HG03280 (cell line): Measurements from ENCODE around the gene STARD5.

Source experiments
- ATAC-seq: cut with Tn5 transposase; IDR thresholded peaks from one replicate; pipeline ENCODE4 v1.9.1; 2021; ENCODE audit warnings: mild to moderate bottlenecking, moderate library complexity; ENCODE audit not compliant: unreplicated experiment

STARD5 gene

DNA sequence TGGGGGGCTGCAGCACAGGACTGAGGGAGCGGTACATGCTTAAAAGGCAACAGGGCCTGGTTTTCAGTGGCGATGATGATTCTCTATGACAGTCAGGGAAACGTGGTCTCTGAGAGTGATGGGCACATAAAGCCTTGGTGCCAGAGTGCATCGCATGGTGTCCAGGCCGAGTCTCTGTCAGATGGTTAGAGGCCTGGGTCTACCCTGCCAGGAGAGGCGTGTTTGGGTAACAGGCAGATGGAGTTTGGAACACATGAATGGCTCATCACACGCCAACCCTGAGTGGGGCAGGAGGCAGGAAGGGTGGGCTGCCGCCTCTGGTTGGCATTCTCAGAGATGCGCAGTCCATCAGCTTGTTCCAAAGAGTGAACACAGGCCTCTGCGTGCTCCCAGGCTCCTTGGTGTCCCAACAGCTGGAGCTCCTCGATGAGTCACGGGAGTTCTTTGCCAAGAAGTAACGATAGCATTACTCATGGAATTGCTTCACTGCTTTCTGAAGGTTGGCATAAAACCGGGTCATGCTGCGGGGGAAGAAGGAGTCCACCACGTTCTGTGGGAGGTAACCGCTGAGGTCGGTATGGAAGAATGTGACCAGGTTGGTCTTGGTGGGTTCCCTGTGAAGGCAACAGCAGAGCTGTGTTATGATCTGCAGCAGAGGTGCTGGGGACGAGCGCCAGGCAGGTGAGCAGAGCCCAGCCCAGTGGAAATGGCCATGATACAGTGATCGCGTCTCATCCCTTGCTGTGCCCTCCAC lies 11.0 kb downstream of the STARD5 start:
- ATAC-seq: no peak

DNA sequence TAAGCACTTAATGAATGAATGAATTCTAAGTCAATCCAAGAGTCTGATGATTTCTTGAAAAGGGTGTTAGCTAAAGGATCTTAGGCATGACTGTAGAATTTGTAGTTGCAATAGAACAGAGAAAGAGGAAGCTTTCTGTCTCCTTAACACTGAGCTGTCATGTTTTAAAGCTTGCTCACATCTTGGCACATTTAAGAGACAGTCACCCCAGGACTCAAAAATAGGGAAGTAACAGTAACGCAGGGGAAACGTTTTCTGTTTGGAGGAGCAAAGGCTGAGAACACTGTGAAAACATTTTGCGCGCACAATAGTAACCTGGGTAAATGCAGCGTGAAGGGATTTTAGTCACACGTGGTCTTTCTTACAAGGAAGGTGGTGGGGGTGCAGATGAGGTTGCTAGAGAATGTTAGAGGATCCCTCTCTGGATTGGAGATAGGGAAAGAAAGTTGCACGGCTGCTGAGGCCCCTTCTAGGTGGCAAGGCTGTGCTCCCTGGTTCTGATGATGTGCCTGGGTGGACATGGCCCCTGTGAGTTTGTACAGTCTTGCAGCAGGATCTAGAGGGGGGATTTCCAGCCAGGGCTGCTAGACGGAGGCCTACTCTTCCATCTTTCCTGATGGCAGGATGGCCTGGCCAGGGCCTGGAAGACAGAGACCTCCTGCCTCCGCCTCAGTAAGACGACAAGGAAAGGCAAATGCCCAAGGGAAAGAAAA lies 12.0 kb downstream of the STARD5 start:
- ATAC-seq: no peak

DNA sequence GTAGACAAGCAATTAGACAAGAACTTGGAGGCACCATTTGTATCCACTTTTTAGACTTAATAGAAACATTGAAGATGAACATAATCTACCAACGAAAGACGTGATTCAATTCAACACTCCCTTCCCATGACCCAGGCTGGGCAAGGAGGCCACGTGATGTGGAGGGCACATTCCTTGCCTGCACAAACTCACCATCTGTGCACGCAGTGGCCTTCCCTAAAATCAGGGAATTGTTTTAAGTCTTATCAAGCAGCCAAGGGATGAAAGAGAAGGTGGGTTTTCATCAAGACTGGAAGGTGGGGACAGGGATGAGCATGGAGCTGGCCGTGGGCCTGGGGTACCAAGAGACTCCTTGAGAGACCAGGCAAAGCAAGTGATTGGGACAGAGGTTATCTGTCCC lies 13.5 kb downstream of the STARD5 start:
- ATAC-seq: no peak

DNA sequence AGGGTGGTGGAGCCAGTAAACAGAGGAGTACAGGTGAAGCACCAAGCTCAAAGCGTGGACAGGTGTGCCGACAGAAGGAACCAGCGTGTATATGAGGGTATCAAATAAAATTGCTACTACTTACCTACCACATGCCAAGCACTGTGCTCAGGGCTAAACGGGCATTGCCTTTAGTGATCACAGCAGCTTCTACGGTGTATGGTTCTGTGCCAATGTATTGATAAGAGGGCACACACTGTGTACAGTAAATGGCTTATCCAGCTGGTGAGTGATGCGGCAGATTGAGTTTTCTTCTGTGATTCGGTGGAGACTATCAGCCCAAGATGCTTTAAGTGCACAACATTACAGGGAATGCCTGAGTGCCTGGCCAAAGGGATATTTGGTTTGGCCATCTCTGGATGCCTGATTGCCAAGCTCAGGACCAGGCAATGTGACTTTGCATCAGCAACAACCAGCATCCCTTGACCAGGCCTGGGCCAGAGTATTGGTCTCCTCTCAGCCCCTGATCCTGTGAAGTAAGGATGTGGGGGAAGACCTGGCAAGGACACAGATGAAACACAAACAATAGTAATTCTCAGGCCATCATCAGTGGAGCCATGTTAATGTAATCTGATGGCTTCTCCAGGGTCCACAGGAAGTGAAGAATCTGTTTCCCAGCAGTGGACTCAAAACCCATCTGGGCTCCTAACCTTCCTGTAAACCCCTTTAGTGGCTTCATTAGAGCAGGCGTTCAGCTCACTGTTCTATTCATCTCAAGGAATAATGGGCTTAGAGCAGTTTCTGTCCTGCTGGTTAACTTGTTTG lies 14.1 kb downstream of the STARD5 start:
- no peak for ATAC-seq

DNA sequence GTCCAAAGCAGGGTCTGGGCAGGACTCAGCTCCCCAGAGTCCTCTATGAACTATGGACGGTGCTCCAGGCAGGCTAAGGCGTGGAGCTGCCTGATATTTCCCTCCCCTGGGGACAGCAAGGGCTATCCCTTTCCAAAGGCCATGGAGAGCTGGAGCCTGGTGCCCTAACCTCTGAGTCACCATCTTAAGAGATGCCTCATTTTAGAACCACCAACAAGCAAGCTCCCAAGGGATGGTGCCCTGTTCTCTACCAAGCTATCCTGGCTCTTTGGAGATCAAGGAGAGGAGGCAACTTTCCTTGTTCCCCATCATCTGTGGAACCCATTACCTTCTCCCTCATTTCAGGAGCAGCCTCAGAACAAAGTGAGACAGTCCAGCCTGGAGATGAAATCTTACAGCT lies 15.7 kb downstream of the STARD5 start:
- ATAC-seq: no peak

DNA sequence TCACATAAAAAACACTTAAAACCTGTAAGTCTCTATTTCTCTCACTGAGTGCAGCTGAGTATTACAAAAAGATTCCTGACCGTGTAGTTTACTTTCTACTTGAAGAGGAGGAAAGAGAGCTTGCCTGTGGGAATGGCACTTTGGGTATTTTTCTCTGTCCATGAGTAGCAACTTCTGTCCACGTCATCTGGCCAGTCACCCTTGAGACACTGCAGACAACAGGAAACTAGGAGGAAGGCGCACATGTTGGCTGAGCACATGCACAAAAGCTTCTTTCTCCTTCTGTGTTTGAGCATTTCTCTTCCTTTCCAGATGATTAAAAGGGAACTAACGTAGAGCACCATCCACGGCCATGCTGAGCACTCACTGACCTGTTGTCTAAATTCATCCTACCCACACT lies 19.7 kb downstream of the STARD5 start:
- ATAC-seq: no peak

DNA sequence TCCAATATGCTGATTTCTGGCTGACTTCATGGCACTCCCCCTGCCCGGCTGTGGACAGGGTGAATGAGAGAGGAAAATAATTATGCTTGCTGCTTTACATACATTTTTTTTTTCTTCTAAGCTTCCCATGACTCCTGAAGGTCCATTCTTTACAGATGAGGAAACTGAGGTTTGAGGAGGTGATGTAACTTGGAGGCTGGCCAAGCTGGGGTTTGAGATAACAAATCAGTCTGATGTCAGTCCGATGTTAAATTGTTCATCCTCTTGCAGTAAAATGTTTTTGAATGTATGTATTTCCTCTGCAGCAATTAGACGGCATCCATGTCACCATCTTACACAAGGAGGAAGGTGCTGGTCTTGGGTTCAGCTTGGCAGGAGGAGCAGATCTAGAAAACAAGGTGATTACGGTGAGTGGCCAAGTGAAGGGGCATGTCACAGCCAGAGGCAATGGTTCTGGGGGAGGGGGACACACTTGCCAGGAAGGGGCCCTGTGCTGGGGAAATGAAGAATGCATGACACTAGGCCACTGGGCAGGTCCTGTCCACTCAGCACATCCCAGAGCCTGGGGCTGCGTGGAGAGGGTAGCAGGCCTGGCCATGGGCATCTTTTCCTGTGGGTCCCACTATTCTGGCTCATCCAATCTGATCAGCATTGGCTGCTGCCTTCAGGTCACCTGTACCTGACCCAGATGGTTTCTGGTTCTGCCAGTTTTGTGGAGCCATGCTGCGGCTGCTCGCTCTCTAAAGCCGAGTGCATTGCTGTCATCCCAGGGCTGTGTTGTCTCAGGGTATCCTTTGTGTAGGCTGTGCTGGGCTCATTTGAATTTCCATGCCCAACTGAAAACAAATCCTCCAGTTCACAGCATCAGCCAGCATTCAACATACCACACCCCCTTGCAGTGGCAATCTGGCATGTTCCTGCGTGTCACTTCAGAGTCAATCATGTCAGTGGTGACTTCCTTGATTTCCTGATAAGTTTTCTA lies 20.4 kb downstream of the STARD5 start:
- no peak for ATAC-seq

DNA sequence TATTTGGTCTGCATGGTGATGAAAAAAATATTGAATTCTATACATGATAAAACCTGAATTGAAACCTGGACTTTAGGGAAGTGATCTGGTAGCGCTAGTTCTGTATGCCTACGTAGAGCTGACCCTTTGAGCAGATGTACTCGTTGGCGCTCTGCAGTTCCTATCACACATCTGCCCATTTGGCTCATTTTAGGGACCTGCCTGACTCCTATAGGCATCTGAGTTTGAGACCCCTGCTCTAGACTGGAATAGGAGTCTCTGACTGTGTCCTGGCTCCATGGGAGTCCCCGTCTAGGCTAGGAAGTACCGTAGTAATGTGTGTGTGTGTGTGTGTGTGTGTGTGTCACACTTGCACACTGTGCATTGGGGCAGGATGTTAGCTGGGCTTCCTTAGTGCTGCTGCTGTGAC lies 21.2 kb downstream of the STARD5 start:
- ATAC-seq: no peak

DNA sequence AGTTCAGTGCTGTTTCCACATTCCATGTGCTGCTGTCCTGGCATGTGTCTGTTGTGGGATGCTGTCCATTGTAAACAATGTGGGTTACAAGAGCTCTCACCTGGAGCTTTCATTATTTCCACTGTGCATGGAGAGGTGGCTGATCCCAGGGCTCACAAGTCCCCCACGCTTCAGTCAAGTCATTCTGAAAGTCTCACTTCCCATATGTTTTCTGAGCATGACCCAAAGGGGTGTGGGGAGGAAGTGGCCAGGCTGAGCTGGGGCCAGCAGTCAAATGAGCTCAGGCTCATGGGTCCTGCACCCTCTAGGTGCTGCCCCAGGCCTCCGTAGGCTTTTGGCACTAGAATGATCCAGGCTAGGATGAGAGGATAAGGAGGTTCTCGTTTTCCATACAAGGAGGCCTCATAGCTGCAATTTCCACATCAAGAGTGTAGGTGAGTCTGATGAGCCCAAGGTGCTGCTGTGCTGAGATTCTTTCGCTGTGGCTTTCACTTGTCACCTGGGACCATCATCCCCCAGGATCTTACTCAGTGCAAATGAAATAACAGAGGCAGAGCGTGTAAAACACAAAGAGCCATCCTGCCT lies 22.0 kb downstream of the STARD5 start:
- ATAC-seq: peak; percentile 68

DNA sequence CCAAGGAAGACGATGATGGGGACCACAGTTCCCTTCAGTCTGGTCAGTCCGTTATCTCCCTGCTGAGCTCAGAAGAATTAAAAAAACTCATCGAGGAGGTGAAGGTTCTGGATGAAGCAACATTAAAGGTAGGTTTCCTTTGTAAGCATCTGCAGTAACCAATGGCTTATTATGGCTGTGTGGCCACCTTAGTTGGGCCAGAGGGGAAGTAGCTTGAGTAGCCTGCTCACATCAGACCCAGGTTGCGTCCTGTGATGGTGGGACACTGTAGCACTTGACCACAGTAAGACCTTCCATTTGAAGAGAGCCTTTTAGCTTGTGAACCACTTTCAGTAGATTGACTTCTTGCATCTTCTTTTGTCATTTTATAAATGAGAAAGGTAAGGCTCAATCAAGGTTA lies 22.6 kb downstream of the STARD5 start:
- ATAC-seq: no peak

DNA sequence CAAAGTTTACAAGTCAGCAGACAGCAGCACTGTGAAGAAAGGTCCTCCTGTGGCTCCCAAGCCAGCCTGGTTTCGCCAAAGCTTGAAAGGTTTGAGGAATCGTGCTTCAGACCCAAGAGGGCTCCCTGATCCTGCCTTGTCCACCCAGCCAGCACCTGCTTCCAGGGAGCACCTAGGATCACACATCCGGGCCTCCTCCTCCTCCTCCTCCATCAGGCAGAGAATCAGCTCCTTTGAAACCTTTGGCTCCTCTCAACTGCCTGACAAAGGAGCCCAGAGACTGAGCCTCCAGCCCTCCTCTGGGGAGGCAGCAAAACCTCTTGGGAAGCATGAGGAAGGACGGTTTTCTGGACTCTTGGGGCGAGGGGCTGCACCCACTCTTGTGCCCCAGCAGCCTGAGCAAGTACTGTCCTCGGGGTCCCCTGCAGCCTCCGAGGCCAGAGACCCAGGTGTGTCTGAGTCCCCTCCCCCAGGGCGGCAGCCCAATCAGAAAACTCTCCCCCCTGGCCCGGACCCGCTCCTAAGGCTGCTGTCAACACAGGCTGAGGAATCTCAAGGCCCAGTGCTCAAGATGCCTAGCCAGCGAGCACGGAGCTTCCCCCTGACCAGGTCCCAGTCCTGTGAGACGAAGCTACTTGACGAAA lies 24.2 kb downstream of the STARD5 start:
- ATAC-seq: no peak

DNA sequence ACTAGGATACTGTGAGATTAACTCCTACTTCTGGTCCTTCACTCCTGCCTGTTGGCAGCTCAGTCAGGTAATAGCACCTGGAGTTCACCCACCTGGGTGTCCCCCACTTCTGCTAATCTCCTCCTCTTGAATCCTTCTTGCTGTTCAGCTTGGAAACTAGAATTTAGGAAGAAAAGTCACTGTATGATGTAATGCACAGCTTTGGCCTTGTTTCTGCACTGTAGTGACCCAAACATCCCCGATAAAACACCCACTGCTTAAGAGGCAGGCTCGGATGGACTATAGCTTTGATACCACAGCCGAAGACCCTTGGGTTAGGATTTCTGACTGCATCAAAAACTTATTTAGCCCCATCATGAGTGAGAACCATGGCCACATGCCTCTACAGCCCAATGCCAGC lies 24.8 kb downstream of the STARD5 start:
- ATAC-seq: no peak

DNA sequence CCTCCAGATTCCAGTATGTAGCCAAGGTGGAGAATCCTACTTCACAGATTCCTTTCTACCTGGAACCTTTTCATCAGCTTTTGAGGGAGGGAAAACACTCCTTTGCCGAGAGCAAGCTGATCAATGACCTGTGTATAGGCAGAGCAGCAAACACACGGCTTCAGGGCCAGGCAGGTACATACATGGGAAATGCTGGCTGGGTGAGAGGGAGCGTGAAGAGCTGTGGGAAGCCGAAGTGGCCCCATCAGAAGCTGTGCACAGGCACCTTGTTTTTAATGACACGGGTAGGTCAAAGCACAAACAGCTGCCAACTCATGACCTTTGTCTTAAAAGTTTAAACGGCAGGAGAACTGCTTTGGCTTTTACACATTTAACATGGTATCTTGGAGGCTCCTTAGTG lies 25.3 kb downstream of the STARD5 start:
- ATAC-seq: no peak

DNA sequence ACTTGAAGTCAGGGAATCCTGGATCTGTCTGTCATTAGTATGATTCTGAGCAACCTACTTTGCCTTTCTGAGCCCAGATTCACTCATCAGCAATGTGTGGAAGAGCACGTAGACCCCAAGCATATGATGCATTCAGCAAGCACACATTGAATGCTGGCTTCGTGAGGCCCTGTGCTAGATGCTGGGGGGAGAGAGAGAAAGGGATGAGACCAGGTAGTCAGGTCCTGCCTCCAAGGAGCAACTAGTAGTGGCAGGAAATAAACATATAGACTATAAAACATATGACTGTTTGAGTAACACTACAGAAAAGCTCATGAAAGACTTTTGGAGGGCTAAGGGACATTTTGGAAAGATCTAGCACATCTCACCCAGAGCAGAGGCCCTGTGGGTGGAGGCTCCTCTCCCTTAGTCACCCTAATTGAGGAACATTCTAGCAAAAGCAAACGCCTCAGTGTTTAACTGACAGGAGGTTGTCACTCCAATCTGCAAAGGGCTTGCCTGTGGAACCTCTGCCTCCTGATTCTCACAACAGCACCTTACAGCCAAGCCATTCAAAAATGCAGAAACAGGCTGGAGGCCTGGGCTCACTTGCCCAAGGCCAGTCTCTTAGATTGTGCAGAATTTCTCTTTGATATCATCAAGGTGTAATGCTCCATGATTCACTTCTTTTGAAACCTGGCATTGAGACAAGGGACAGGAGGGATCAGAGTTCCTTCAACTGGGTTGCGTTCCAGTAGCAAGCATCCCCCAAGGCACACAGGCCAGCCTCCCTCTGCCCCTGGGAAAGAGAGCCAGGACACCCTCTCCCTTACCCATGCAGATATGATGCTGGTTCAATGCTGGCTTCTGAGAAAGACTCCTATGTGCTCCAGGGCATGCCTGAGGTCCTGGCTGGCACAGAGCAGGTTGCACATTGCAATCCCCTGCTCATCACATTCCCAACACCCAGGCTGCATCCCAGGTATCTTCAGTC lies 26.1 kb downstream of the STARD5 start:
- no peak for ATAC-seq

DNA sequence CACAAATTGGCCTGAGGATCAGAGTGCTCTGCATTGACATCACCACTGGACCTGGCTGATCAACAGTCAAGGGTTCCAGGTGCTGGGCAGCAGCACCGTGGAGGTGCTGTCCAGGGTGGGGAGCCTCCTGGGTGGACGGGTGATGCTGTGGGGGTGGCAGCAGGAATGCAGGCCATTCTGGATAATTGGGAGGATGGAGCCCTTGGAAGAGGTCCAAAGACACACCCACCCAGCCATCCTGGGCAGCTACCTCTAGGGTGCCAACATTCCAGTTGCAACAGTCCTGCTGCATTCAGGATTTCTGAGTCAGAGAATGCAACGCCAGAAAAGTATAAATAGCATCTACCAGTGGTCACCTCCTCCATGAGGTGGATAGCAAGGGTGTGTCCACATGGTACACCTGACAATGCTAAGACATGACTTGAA lies 26.8 kb downstream of the STARD5 start:
- no peak for ATAC-seq

DNA sequence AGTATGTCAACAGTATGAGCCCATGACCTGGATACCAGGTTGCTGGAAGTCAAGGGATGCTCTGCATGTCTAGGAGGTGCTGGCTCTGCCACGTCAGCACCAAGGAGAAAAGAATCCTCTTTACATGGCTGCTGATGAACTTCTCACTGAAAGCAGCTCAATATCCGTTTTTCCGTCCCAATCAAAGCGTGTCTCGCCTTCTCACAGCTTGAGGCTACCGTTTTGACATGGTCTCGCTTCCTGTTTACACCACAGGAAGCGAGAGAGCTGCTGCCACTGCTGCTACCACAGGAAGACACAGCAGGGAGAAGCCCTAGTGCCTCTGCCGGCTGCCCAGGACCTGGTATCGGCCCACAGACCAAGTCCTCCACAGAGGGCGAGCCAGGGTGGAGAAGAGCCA lies 27.3 kb downstream of the STARD5 start:
- peak; percentile 42 for ATAC-seq

DNA sequence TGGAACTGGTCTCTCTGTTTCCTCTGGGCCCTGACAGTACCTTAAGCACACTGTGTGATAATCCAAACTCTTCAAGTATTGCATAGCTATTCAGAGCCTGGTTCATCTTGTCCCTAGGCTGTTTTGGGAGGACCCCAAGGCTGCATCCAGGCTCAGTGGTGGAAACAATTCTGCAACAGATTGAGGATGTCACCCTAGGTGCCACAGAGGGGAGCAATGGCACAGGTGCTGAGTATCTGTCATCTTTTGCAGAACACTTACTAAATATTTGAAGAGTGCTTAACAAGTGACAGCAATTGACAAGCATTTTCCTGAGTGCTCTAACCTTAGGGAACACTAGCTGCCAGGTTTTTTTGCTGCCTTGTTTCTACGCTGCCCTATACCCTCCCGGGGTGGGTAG lies 27.8 kb downstream of the STARD5 start:
- no peak for ATAC-seq

DNA sequence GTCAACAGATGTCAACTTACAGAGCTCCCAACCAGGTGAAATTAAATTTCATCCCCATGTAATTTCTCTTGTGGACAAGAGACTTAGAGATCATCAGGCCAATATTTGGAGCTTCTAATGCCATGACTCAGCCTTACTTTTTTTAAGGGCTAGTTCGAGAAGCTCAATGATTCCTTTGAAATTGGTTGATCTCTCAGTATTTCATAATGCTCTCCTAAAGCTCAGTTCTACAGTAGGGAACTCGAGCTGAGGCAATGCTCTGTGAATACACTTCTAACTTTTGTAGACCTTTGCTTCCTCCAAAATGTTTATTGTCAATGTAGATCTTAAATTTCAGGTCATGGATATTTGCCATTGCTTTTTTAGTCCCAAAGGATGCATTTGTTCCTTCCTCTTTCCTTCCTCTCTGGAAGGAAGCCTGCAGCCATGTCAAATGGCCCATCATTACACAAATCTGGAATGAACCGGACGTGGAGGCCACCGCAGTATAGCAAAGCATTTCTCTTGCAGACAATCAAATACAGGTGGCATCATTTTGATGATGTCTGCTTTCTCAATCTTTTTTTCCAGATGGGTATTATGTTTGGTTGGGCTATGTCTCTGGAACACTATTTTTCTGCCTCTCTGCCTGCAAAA lies 28.3 kb downstream of the STARD5 start:
- ATAC-seq: no peak
